OCI-LY3 (cell line): ENCODE results near the gene CNOT10.

ENCODE experiments used
- H2AFZ ChIP-seq: fragments of 200-600, 300-600 bp; shearing (Covaris generic); 2 replicates; pipeline ENCODE4 v1.6.0; 2014; ENCODE audit warnings: antibody characterized with exemption, low read depth, low read length
- H3K27ac ChIP-seq: fragments of 200-600, 300-600 bp; sonication (generic); 2 replicates; pipeline ENCODE4 v1.5.1; 2014; ENCODE audit warnings: mild to moderate bottlenecking, low read length, moderate library complexity, mixed read lengths
- H3K27me3 ChIP-seq: fragments of 200-600, 300-600 bp; sonication (generic); 2 replicates; pipeline ENCODE4 v1.6.1; 2014; ENCODE audit warnings: low read depth, low read length, mixed read lengths
- H3K36me3 ChIP-seq: fragments of 200-600, 300-600 bp; sonication (generic); replicated peaks from 2 replicates; pipeline ENCODE3; 2014; ENCODE audit warnings: low read depth, low read length, mixed read lengths
- H3K4me1 ChIP-seq: fragments of 300-600, 200-600 bp; sonication (generic); 2 replicates; pipeline ENCODE4 v1.6.1; 2014; ENCODE audit warnings: low read length, mixed read lengths
- H3K4me2 ChIP-seq: fragments of 200-600, 300-600 bp; sonication (generic); 2 replicates; pipeline ENCODE4 v1.6.1; 2014; ENCODE audit warnings: low read length, mixed read lengths
- H3K4me3 ChIP-seq: fragments of 300-600, 200-600 bp; sonication (generic); 2 replicates; pipeline ENCODE4 v1.5.1; 2014; ENCODE audit warnings: antibody characterized with exemption, mild to moderate bottlenecking, low read length, moderate library complexity
- H3K79me2 ChIP-seq: fragments of 300-600, 200-600 bp; shearing (Covaris generic); 2 replicates; pipeline ENCODE4 v1.6.1; 2014; ENCODE audit warnings: mild to moderate bottlenecking, low read length, mixed read lengths
- H3K9ac ChIP-seq: fragments of 300-600, 200-600 bp; shearing (Covaris generic); 2 replicates; pipeline ENCODE4 v1.6.0; 2014; ENCODE audit warnings: mild to moderate bottlenecking, low read length, moderate library complexity
- H3K9me3 ChIP-seq: fragments of 200-600, 300-600 bp; shearing (Covaris generic); 2 replicates; pipeline ENCODE4 v1.6.1; 2014; ENCODE audit warnings: low read length, mixed read lengths; ENCODE audit not compliant: insufficient read depth
- H4K20me1 ChIP-seq: fragments of 200-600, 300-600 bp; sonication (generic); 2 replicates; pipeline ENCODE4 v1.6.1; 2016; ENCODE audit warnings: low read length, mixed read lengths; ENCODE audit not compliant: insufficient read depth
- CTCF ChIP-seq: fragments of 200-600, 300-600 bp; sonication (generic); IDR thresholded peaks from 2 replicates; pipeline ENCODE4 v1.5.1; 2014; ENCODE audit warnings: antibody characterized with exemption, low read length, low read depth
- EZH2phosphoT487 ChIP-seq: fragments of 200-600 bp; shearing (Covaris generic); IDR thresholded peaks from 2 replicates; pipeline ENCODE4 v1.6.1; 2018; ENCODE audit warnings: antibody characterized with exemption, mixed run types, low read depth

CNOT10 gene

GRCh38 chr3:32707026-32707370 is 22.0 kb downstream of the CNOT10 start:
- no peak overlapping the region for H3K9ac ChIP-seq
- no peaks in the 10 kb centered on the region for H3K9me3 ChIP-seq
- no peaks in the 10 kb centered on the region; the same call in 1 of the 2 replicates for H4K20me1 ChIP-seq
- H2AFZ ChIP-seq, result no peak overlapping the region
- H3K4me2 ChIP-seq, result no peak overlapping the region
- H3K36me3 ChIP-seq, result peaks cover 38% of the 10 kb centered on the region
- H3K4me3 ChIP-seq, result no peak overlapping the region
- H3K27ac ChIP-seq, result no peak overlapping the region
- TF ChIP-seq CTCF, result no peak
- TF ChIP-seq EZH2phosphoT487, result no peak
- peaks cover 13% of the 10 kb centered on the region for H3K4me1 ChIP-seq
- no peaks in the 10 kb centered on the region for H3K27me3 ChIP-seq
- H3K79me2 ChIP-seq, result peaks cover 17% of the 10 kb centered on the region

GRCh38 chr3:32708672-32709283 is 23.8 kb downstream of the CNOT10 start:
- TF ChIP-seq EZH2phosphoT487, result no peak
- no peak for TF ChIP-seq CTCF

GRCh38 chr3:32709346-32709745 is 24.4 kb downstream of the CNOT10 start:
- peaks cover 5% of the 10 kb centered on the region; the same call in 1 of the 2 replicates for H3K4me1 ChIP-seq
- no peaks in the 10 kb centered on the region for H3K27me3 ChIP-seq
- no peak overlapping the region for H2AFZ ChIP-seq
- H4K20me1 ChIP-seq, result no peaks in the 10 kb centered on the region; the same call in 1 of the 2 replicates
- H3K36me3 ChIP-seq, result peaks cover 42% of the 10 kb centered on the region
- no peak overlapping the region for H3K9ac ChIP-seq
- no peak overlapping the region for H3K4me2 ChIP-seq
- TF ChIP-seq CTCF, result no peak
- no peak for TF ChIP-seq EZH2phosphoT487
- no peak overlapping the region for H3K4me3 ChIP-seq
- 0 out of 2 replicates have a peak, but pooled peaks cover 5% of the 10 kb centered on the region for H3K79me2 ChIP-seq
- no peak overlapping the region for H3K27ac ChIP-seq
- no peaks in the 10 kb centered on the region for H3K9me3 ChIP-seq

More at GRCh38 chr3:32708672-32709283, 23.8 kb downstream of the CNOT10 start:
- H2AFZ ChIP-seq, result no peak overlapping the region
- H3K36me3 ChIP-seq, result peaks cover 42% of the 10 kb centered on the region
- no peak overlapping the region for H3K4me2 ChIP-seq
- H4K20me1 ChIP-seq, result no peaks in the 10 kb centered on the region; the same call in 1 of the 2 replicates
- peaks cover 5% of the 10 kb centered on the region for H3K79me2 ChIP-seq
- no peak overlapping the region for H3K9ac ChIP-seq
- H3K27me3 ChIP-seq, result no peaks in the 10 kb centered on the region
- H3K4me3 ChIP-seq, result no peak overlapping the region
- H3K4me1 ChIP-seq, result peaks cover 6% of the 10 kb centered on the region
- no peaks in the 10 kb centered on the region for H3K9me3 ChIP-seq
- H3K27ac ChIP-seq, result no peak overlapping the region

- H3K36me3 ChIP-seq, result peaks cover 38% of the 10 kb centered on the region
These were observed 27.6 kb downstream of the CNOT10 start for GRCh38 chr3:32712506-32713055.

More at GRCh38 chr3:32712506-32713055, 27.6 kb downstream of the CNOT10 start:
- Histone ChIP-seq H4K20me1 (no peaks in the 10 kb centered on the region), H3K4me2 (no peak overlapping the region), H3K4me3 (no peak overlapping the region), H3K27ac (no peak overlapping the region), H3K27me3 (no peaks in the 10 kb centered on the region), H3K9me3 (no peaks in the 10 kb centered on the region), H3K4me1 (peaks cover 5% of the 10 kb centered on the region; the same call in 1 of the 2 replicates), H2AFZ (no peak overlapping the region), H3K9ac (no peak overlapping the region), H3K79me2 (no peaks in the 10 kb centered on the region)
- no peak for TF ChIP-seq CTCF
- TF ChIP-seq EZH2phosphoT487, result no peak
